Stimulated activated CD8-positive, alpha-beta memory T cell treated with anti-CD3 and anti-CD28 coated beads, Interleukin-4, amount 100 ng/mL, for 24 hours (primary cell): ENCODE data around the gene EP400.
A peak's percentile ranks its signal among the peaks of the same experiment; 100 is the strongest.
"Not testable (repeated sequence)": the region's sequence is repeated elsewhere in the genome, so short reads cannot be mapped to it uniquely, and the experiment has no call there.

Experiments
- DNase-seq: peaks from one replicate; pipeline ENCODE4 v3.0.0-alpha.2; 2020; ENCODE audit warnings: low read depth

EP400 gene

GRCh38 chr12:132067182-132067581 is 117.4 kb downstream of the EP400 start:
- no peak for DNase-seq

GRCh38 chr12:132068250-132068649 is 118.5 kb downstream of the EP400 start:
- no peak for DNase-seq

GRCh38 chr12:132069336-132069985 is 119.7 kb downstream of the EP400 start:
- DNase-seq, result no peak

GRCh38 chr12:132070298-132070697 is 120.6 kb downstream of the EP400 start:
- no peak for DNase-seq

GRCh38 chr12:132071040-132071810 is 121.5 kb downstream of the EP400 start:
- DNase-seq, result no peak

GRCh38 chr12:132071830-132072384 is 122.2 kb downstream of the EP400 start:
- DNase-seq, result no peak

- no peak for DNase-seq
These were observed 124.5 kb downstream of the EP400 start for GRCh38 chr12:132074216-132074615.

- no peak for DNase-seq
These were observed 125.4 kb downstream of the EP400 start for GRCh38 chr12:132075026-132075713.

GRCh38 chr12:132075714-132076553 is 126.2 kb downstream of the EP400 start:
- no peak for DNase-seq

- no peak for DNase-seq
These were observed 127.0 kb downstream of the EP400 start for GRCh38 chr12:132076711-132077110.

GRCh38 chr12:132077322-132078100 is 127.8 kb downstream of the EP400 start:
- no peak for DNase-seq

GRCh38 chr12:132078190-132078589 is 128.4 kb downstream of the EP400 start:
- no peak for DNase-seq

GRCh38 chr12:132079200-132079599 is 129.5 kb downstream of the EP400 start:
- DNase-seq, result no peak

- DNase-seq, result no peak
These were observed 130.0 kb downstream of the EP400 start for GRCh38 chr12:132079695-132080094.

GRCh38 chr12:132080515-132080914 is 130.8 kb downstream of the EP400 start:
- not testable (repeated sequence) for DNase-seq

- no peak for DNase-seq
These were observed 131.7 kb downstream of the EP400 start for GRCh38 chr12:132081423-132081822.

- no peak for DNase-seq
These were observed 133.8 kb downstream of the EP400 start for GRCh38 chr12:132083614-132083940.

- DNase-seq, result peak; percentile 85
These were observed 134.3 kb downstream of the EP400 start for GRCh38 chr12:132083941-132084620.

GRCh38 chr12:132084621-132085290 is 135.0 kb downstream of the EP400 start:
- peak; percentile 28 for DNase-seq

GRCh38 chr12:132085291-132085635 is 135.5 kb downstream of the EP400 start:
- no peak for DNase-seq
